Activated B cell treated with CpG ODN at 0.5 μM for 24 hours (primary cell): ENCODE results near the gene SIRPG. TPM values are rescaled to one million over a fixed set of nuclear protein-coding genes. Genes with fewer than 3 reads are reported as not detected.
"Not testable (repeated sequence)": the region's sequence is repeated elsewhere in the genome, so short reads cannot be mapped to it uniquely, and the experiment has no call there.

Source experiments
- ATAC-seq: fragments of 200-7000 bp; cut with Tn5 transposase; one replicate; pipeline ENCODE4 v1.10.0; 2021; ENCODE audit warnings: low read depth, mild to moderate bottlenecking, moderate library complexity
- CTCF ChIA-PET: fragments of 350-600 bp; sonication (Branson Sonifier 250); formaldehyde crosslinking; loops from one replicate; lab custom pipeline; 2021; ENCODE audit warnings: antibody characterized with exemption; lab: Charles Lee
- POLR2A ChIA-PET: fragments of 350-600 bp; sonication (Branson Sonifier 250); formaldehyde crosslinking; loops from one replicate; lab custom pipeline; 2021; ENCODE audit warnings: antibody characterized with exemption; lab: Charles Lee
- DNase-seq: peaks from one replicate; pipeline ENCODE4 v3.0.0; 2022
- H3K27ac Mint-ChIP-seq: one replicate; pipeline ENCODE4 v1.8.0; 2020; ENCODE audit warnings: mixed read lengths
- H3K27me3 Mint-ChIP-seq: one replicate; pipeline ENCODE4 v1.8.0; 2021; ENCODE audit warnings: mixed read lengths
- H3K36me3 Mint-ChIP-seq: one replicate; pipeline ENCODE4 v1.8.0; 2021; ENCODE audit warnings: low read depth, mixed read lengths
- H3K4me1 Mint-ChIP-seq: one replicate; pipeline ENCODE4 v1.8.0; 2021; ENCODE audit warnings: mixed read lengths
- H3K4me3 Mint-ChIP-seq: one replicate; pipeline ENCODE4 v1.8.0; 2020; ENCODE audit warnings: mild to moderate bottlenecking, mixed read lengths
- H3K9me3 Mint-ChIP-seq: one replicate; pipeline ENCODE4 v1.8.0; 2020; ENCODE audit warnings: mixed read lengths
- intact Hi-C: fragments of 100-400 bp; cut with micrococcal nuclease; formaldehyde crosslinking; loops from one replicate; pipeline ENCODE4 v1.15.1; 2024
- total RNA-seq: library from RNA; stranded (reverse); gene quantifications from 2 replicates; pipeline ENCODE4 v1.2.3, GENCODE V29; 2022
- TF ChIP-seq, protein P1 (sequence below): fragments of 200-600 bp; IDR thresholded peaks from one replicate; pipeline ENCODE4 v1.8.0; 2022; ENCODE audit warnings: antibody characterized with exemption, mild to moderate bottlenecking

Gene SIRPG
- total RNA-seq, 1 donor from 2014 or later, result not detected

DNA sequence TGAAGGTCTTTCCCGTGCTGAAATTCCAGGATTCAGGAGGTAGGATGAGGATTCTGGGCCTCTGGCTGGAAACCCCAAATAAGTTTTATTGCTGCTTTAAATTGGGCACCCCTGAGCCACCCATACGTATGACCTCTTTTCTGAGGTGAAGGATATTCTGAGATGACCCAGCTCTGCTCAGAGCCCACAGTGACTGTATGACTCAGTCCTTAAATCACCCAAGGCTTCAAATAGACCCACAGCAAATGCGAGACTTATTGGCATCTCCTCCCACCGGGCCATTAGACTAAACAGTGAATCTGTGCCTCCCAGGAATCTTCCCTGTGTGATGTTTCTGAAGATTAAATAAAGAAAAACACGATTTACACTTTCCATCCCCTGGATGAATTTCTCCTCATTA is 9.5 kb downstream of the SIRPG start:
- Mint-ChIP-seq H3K4me3 (no peak overlapping the region), H3K27me3 (peaks cover 5% of the 10 kb centered on the region), H3K9me3 (no peaks in the 10 kb centered on the region), H3K27ac (no peak overlapping the region), H3K36me3 (no peaks in the 10 kb centered on the region), H3K4me1 (peaks cover 7% of the 10 kb centered on the region)
- no peak for DNase-seq
- CTCF ChIA-PET, result no interaction called here
- no peak for ATAC-seq
- POLR2A ChIA-PET, result no interaction called here
- intact Hi-C loops, result no loop called here
- TF ChIP-seq, protein P1, sequence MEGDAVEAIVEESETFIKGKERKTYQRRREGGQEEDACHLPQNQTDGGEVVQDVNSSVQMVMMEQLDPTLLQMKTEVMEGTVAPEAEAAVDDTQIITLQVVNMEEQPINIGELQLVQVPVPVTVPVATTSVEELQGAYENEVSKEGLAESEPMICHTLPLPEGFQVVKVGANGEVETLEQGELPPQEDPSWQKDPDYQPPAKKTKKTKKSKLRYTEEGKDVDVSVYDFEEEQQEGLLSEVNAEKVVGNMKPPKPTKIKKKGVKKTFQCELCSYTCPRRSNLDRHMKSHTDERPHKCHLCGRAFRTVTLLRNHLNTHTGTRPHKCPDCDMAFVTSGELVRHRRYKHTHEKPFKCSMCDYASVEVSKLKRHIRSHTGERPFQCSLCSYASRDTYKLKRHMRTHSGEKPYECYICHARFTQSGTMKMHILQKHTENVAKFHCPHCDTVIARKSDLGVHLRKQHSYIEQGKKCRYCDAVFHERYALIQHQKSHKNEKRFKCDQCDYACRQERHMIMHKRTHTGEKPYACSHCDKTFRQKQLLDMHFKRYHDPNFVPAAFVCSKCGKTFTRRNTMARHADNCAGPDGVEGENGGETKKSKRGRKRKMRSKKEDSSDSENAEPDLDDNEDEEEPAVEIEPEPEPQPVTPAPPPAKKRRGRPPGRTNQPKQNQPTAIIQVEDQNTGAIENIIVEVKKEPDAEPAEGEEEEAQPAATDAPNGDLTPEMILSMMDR, result no peak

DNA sequence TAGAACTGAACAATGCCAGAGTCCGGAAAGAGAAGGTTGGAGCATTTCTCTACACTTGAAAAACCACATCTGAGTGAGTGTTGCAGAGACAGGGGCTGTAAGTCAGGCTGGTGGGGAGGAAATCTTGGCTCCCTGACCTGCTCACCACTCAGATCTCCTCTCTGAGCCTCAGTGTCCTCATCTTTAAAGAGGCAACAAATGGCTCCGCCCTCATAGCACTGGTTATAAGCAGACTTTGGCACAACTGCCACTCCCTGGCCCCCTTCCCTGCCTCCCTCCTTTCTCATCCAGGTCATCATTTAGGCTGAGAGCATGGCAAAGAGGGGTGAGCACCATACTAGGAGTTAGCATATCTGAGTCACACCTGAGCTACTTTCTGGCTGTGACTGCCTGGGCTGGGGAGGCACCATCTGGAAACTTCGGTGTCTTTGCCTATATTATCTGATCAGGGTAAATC is 10.6 kb downstream of the SIRPG start:
- intact Hi-C loops, result no loop called here
- ATAC-seq (no peak), DNase-seq (no peak)
- CTCF ChIA-PET, result no interaction called here
- Mint-ChIP-seq H3K27me3 (peaks cover 4% of the 10 kb centered on the region), H3K4me1 (peaks cover 7% of the 10 kb centered on the region), H3K4me3 (no peak overlapping the region), H3K36me3 (no peaks in the 10 kb centered on the region), H3K27ac (no peak overlapping the region), H3K9me3 (no peaks in the 10 kb centered on the region)
- POLR2A ChIA-PET, result no interaction called here
- TF ChIP-seq, protein P1, result no peak

DNA sequence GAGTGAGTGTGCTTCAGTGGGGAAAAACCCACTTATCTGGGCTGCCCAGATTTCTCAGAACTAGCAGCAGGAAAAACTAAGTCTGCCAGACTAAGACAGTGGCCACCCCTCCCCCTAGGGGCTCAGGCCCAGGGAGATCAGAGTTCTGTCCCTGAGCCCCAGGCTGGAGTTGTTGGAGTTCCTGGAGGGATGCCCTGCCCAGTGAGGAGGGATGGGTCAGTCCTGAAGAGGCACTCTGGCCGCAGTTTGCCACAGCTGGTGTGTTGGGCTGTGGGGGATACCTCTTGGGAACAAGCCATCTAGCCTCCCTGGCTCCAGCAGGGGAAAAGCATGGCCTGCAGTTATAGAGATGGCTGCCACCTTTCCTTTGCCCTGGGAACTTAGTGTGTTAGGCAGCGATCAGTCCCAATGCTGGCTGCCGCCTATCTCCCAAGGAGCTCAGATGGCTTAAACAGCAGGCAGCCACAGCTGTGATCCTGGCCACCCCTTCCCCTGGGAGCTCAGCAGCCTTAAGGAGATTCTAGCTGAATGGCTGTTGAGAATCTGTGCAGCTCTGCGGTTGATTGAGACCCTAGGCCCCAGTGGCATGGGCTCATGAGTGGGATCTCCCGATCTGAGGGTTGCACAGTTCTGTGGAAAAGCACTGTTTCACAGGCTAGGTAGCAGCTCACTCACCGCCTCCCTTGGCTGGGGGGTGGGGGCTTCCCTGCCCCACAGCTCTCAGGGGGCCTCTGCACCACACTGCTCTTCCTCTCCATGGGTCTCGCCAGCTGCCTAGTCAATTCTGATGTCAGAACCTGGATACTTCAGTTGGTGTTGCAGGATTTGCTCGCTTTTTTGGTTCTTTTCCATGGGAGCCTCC is 13.2 kb downstream of the SIRPG start:
- no peak overlapping the region for H3K27ac Mint-ChIP-seq

DNA sequence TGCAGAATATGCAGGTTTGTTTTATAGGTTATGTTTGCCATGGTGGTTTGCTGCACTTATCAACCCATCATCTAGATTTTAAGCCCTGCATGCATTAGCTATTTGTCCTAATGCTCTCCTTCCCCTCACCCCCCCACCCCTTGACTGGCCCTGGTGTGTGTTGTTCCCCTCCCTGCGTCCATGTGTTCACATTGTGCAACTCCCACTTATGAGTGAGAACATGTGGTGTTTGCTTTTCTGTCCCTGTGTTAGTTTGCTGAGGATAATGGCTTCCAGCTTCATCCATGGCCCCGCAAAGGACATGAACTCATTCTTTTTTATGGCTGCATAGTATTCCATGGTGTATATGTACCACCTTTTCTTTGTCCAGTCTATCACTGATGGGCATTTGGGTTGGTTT is 18.9 kb downstream of the SIRPG start:
- H3K4me1 Mint-ChIP-seq, DNase-seq, H3K36me3 Mint-ChIP-seq, H3K27me3 Mint-ChIP-seq, POLR2A ChIA-PET, ATAC-seq, H3K4me3 Mint-ChIP-seq, CTCF ChIA-PET, H3K9me3 Mint-ChIP-seq, H3K27ac Mint-ChIP-seq: not testable (repeated sequence)
- intact Hi-C loops, result loop anchor here (10.0 kb wide), 1 partner anchor 104 kb away; no protein-coding TSS in a partner anchor

More for the DNA sequence above, 13.2 kb downstream of the SIRPG start:
- H3K4me1 Mint-ChIP-seq, result peaks cover 2% of the 10 kb centered on the region
- no peak for DNase-seq
- ATAC-seq, result no peak
- ChIA-PET POLR2A (no interaction called here), CTCF (no interaction called here)
- H3K36me3 Mint-ChIP-seq, result no peaks in the 10 kb centered on the region
- no peak overlapping the region for H3K4me3 Mint-ChIP-seq
- TF ChIP-seq, protein P1, result no peak
- H3K9me3 Mint-ChIP-seq, result no peaks in the 10 kb centered on the region
- intact Hi-C loops, result no loop called here
- peaks cover 4% of the 10 kb centered on the region for H3K27me3 Mint-ChIP-seq

DNA sequence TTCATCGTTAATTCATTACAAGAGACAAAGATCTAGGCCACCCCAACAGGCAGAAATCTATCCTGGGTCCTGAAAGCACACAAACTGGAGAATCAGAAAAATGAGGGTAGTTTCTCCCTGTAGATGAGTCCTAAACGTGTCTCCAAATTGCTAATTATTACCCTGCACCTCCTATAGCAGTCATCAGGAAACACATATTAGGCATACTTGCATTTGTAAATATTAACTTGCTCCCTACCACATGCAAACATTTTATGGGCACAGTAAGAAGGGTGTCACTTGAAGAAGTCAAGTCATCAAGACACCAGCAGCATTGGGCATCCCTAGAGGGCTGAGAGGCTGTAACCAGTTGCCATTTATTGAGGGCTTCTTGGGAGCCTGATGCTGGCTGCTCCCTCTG is 19.8 kb downstream of the SIRPG start:
- Mint-ChIP-seq H3K36me3 (no peaks in the 10 kb centered on the region), H3K4me3 (no peak overlapping the region), H3K4me1 (no peaks in the 10 kb centered on the region), H3K9me3 (no peaks in the 10 kb centered on the region), H3K27ac (no peak overlapping the region), H3K27me3 (no peaks in the 10 kb centered on the region)
- ATAC-seq (no peak), DNase-seq (no peak)
- intact Hi-C loops, result loop anchor here (10.0 kb wide), 1 partner anchor 103 kb away; no protein-coding TSS in a partner anchor
- TF ChIP-seq, protein P1, result no peak
- ChIA-PET POLR2A (no interaction called here), CTCF (no interaction called here)
